BJ (cell line): ENCODE results near the gene GAB2. TPM values are rescaled to one million over a fixed set of nuclear protein-coding genes. Genes with fewer than 3 reads are reported as not detected.

ENCODE experiments used
- CTCF ChIA-PET: fragments of 350-600 bp; formaldehyde crosslinking; extraction: SDS; loops from one replicate; lab custom pipeline; 2021; ENCODE audit warnings: antibody characterized with exemption, inconsistent platforms; lab: Yijun Ruan, JAX
- POLR2A ChIA-PET: fragments of 300-600 bp; sonication (Branson Sonifier 250); formaldehyde crosslinking; extraction: SDS; loops from one replicate; lab custom pipeline; 2021; ENCODE audit warnings: antibody characterized with exemption; lab: Charles Lee
- DNase-seq: peaks from one replicate; pipeline ENCODE4 v3.0.0-alpha.2; 2011; ENCODE audit warnings: low read depth
- H3K27me3 ChIP-seq: 2 replicates; pipeline ENCODE4 v1.6.0; 2011; ENCODE audit warnings: low read length; ENCODE audit not compliant: control insufficient read depth, insufficient read depth
- H3K36me3 ChIP-seq: 2 replicates; pipeline ENCODE4 v1.5.1; 2011; ENCODE audit warnings: low read length; ENCODE audit not compliant: control insufficient read depth, insufficient read depth
- H3K4me3 ChIP-seq: 2 replicates; pipeline ENCODE4 v1.5.1; 2011; ENCODE audit warnings: low read depth, mild to moderate bottlenecking, control low read depth, low read length
- polyA plus RNA-seq: library from polyadenylated mRNA; depleted of rRNA; stranded (reverse); fragments of >200 nt; gene quantifications from 2 replicates; pipeline ENCODE4 v1.2.3, GENCODE V29; 2011
- TF ChIP-seq, protein P1 (sequence below): IDR thresholded peaks from 2 replicates; pipeline ENCODE4 v1.5.1; 2011; ENCODE audit warnings: low read depth, mild to moderate bottlenecking, control low read depth, inconsistent platforms, low read length, moderate library complexity; ENCODE audit not compliant: insufficient read depth

The GAB2 gene
- polyA plus RNA-seq, 1 experiment = 12.2 TPM

- TF ChIP-seq, protein P1, sequence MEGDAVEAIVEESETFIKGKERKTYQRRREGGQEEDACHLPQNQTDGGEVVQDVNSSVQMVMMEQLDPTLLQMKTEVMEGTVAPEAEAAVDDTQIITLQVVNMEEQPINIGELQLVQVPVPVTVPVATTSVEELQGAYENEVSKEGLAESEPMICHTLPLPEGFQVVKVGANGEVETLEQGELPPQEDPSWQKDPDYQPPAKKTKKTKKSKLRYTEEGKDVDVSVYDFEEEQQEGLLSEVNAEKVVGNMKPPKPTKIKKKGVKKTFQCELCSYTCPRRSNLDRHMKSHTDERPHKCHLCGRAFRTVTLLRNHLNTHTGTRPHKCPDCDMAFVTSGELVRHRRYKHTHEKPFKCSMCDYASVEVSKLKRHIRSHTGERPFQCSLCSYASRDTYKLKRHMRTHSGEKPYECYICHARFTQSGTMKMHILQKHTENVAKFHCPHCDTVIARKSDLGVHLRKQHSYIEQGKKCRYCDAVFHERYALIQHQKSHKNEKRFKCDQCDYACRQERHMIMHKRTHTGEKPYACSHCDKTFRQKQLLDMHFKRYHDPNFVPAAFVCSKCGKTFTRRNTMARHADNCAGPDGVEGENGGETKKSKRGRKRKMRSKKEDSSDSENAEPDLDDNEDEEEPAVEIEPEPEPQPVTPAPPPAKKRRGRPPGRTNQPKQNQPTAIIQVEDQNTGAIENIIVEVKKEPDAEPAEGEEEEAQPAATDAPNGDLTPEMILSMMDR = no peak
- CTCF ChIA-PET = no interaction called here
Measured at GRCh38 chr11:78341841-78342240, 75.8 kb downstream of the GAB2 start.

DNA sequence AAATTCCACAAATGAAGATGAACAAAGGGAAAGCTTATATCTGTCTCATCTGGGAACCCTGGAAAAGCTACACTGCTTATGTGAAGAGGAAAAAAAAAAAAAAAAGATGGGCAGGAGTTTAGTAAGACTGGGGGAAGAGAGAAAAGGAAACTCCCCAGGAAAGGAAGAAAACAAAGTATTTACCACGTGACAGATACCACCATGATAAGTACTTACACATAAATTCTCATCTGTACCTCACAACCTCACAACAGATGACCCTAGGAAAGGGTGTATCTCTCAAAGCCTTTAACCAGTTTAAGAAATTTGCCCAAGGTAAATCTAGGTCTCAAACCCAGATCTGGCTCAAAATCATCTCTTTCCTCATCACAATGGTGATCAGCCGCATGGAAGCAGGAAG lies 77.1 kb downstream of the GAB2 start:
- DNase-seq = no peak
- Histone ChIP-seq H3K36me3 (no peaks in the 10 kb centered on the region), H3K27me3 (no peaks in the 10 kb centered on the region), H3K4me3 (no peak overlapping the region)
- POLR2A ChIA-PET = no interaction called here
- TF ChIP-seq, protein P1 = no peak
- CTCF ChIA-PET = no interaction called here

More at GRCh38 chr11:78341841-78342240, 75.8 kb downstream of the GAB2 start:
- POLR2A ChIA-PET = no interaction called here
- no peak for DNase-seq
- Histone ChIP-seq H3K36me3 (no peaks in the 10 kb centered on the region), H3K4me3 (no peak overlapping the region), H3K27me3 (no peaks in the 10 kb centered on the region)

DNA sequence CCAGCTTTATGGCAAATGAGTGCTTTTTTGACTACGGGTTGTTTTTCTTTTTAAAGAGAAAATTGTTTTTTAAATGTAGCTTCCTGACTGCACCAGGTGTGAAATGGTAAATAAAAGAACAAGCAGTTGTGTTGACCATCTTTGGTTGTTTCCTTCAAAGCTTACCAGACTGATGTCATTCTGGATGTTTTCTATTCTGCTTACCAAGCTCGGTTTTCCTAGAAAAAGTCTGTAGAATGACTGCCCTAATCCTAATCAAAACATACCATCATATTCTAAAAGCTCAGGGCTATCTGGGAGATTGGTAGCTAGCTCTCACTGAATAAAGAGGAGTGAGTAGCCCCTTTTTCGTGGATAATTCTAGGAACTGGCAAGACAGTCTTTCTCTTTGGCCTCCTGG lies 77.7 kb downstream of the GAB2 start:
- H3K27me3 ChIP-seq = no peaks in the 10 kb centered on the region
- H3K4me3 ChIP-seq = no peak overlapping the region
- TF ChIP-seq, protein P1 = no peak
- POLR2A ChIA-PET = no interaction called here
- DNase-seq = no peak
- no peaks in the 10 kb centered on the region for H3K36me3 ChIP-seq
- CTCF ChIA-PET = no interaction called here

- POLR2A ChIA-PET = no interaction called here
- Histone ChIP-seq H3K36me3 (no peaks in the 10 kb centered on the region), H3K4me3 (no peak overlapping the region), H3K27me3 (no peaks in the 10 kb centered on the region)
- CTCF ChIA-PET = no interaction called here
- TF ChIP-seq, protein P1 = no peak
- DNase-seq = no peak
Measured at GRCh38 chr11:78339483-78339882, 78.1 kb downstream of the GAB2 start.

GRCh38 chr11:78338702-78339101 lies 78.9 kb downstream of the GAB2 start:
- DNase-seq = no peak
- H3K4me3 ChIP-seq = no peak overlapping the region
- POLR2A ChIA-PET = no interaction called here
- H3K27me3 ChIP-seq = no peaks in the 10 kb centered on the region
- no peaks in the 10 kb centered on the region for H3K36me3 ChIP-seq
- CTCF ChIA-PET = no interaction called here
- TF ChIP-seq, protein P1 = no peak
